Measurements from ENCODE around the gene PPM1L.

PPM1L gene

DNA sequence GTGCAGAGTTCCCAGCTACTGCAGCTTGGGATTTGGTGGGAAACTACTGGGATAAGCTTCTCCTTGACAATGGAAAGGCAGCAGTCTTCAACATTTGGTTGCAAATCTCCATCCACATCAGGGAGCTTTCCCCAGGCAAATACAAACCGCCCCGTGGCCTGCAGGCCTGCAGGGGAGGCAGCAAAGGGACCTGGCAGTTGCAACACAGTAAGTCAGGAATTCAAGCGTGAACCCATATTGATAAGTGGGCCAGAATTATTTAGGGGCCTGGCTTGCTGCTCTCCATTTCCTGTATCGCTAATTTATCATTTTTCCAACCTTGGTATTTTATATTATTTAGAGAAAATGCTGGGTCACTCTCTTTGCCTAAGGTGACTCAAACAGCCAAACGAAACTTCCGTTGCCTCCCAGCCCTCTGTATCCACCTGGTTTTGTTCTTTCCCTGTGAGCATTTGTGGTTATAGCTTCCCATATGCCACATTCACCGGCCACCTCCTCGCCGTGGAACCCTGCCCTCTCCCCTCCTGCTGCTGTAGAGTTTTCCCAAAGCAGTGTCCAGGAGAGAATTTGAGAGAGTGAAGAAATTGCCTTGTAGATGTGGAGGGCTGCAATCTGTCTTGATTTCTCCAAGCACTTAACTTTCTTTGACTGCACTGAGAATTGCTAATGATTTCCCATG is 314.4 kb downstream of the PPM1L start:
- H3K36me3 ChIP-seq (ENCODE audit: control insufficient read depth, insufficient read depth, low read length) = no peaks in the 10 kb centered on the region
- peaks cover 3% of the 10 kb centered on the region; the same call in 1 of the 2 replicates for H3K4me1 ChIP-seq (ENCODE audit: control insufficient read depth, insufficient read depth, low read length)
- no peaks in the 10 kb centered on the region for H3K9me3 ChIP-seq (ENCODE audit: control insufficient read depth, insufficient read depth, low read depth, low read length)
- H3K9ac ChIP-seq (ENCODE audit: low read length) = no peak overlapping the region
- H3K27me3 ChIP-seq (ENCODE audit: control insufficient read depth, insufficient read depth, low read length) = no peaks in the 10 kb centered on the region
- no peak overlapping the region for H3K27ac ChIP-seq (ENCODE audit: low read depth, low read length)
- H3K4me3 ChIP-seq (ENCODE audit: low read depth, low read length) = no peak overlapping the region

DNA sequence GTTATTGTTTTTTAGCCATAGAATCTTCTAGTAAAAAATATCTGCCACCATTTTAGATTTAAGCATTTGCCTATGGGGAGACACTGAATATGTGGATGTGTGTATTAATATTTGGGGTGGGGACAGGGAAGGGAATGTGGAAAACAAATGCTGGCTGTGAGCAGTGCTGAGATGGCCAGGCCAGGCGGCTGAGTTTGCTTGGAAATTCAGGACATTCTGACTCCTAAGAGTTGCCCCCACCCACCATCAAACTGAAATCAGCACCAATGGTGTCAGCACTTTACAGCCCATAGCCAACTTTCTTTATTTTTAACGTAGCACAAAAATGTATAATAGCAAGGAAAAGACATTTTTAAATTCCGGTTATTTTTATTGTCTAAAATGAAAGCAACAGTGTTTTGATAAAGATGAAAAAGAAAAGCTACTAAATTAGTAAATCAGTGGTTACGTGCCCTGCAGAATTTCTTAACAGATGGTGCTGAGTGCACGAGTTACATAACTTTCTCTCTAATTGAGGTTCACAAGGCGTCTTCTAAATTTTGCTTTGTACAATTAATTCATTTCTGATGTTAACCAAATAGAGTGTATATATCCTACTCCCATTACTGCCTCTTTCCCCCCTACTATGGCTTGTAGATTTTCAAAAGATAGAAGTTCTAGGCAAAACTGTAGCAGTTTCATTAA is 315.1 kb downstream of the PPM1L start:
- Histone ChIP-seq H3K9ac (ENCODE audit: low read length) (no peak overlapping the region), H3K4me1 (ENCODE audit: control insufficient read depth, insufficient read depth, low read length) (peaks cover 3% of the 10 kb centered on the region; the same call in 1 of the 2 replicates), H3K27ac (ENCODE audit: low read depth, low read length) (no peak overlapping the region), H3K9me3 (ENCODE audit: control insufficient read depth, insufficient read depth, low read depth, low read length) (no peaks in the 10 kb centered on the region), H3K36me3 (ENCODE audit: control insufficient read depth, insufficient read depth, low read length) (no peaks in the 10 kb centered on the region), H3K4me3 (ENCODE audit: low read depth, low read length) (no peak overlapping the region), H3K27me3 (ENCODE audit: control insufficient read depth, insufficient read depth, low read length) (no peaks in the 10 kb centered on the region)

DNA sequence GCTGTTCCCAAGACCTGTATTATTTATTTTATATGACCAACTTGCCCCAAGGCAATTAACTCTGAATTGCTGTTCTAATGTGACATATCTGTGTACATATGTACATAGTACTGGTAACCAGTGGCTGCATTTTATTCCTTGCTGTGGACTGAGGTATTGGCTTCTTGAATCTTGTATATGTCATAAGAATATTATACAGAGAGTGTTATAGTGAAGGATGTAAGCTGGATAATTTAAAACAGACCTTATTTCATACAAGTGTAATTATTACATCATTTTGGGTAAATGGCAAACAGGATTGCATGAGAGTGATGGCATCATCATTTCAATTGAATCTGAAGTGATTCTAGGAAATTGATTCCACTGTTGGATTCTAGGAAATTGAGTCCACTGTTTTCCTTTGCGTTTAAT is 316.2 kb downstream of the PPM1L start:
- H3K9me3 ChIP-seq (ENCODE audit: control insufficient read depth, insufficient read depth, low read depth, low read length) = no peaks in the 10 kb centered on the region
- no peak overlapping the region for H3K9ac ChIP-seq (ENCODE audit: low read length)
- H3K27ac ChIP-seq (ENCODE audit: low read depth, low read length) = no peak overlapping the region
- H3K36me3 ChIP-seq (ENCODE audit: control insufficient read depth, insufficient read depth, low read length) = no peaks in the 10 kb centered on the region
- peaks cover 3% of the 10 kb centered on the region; the same call in 1 of the 2 replicates for H3K4me1 ChIP-seq (ENCODE audit: control insufficient read depth, insufficient read depth, low read length)
- H3K27me3 ChIP-seq (ENCODE audit: control insufficient read depth, insufficient read depth, low read length) = no peaks in the 10 kb centered on the region
- H3K4me3 ChIP-seq (ENCODE audit: low read depth, low read length) = no peak overlapping the region

DNA sequence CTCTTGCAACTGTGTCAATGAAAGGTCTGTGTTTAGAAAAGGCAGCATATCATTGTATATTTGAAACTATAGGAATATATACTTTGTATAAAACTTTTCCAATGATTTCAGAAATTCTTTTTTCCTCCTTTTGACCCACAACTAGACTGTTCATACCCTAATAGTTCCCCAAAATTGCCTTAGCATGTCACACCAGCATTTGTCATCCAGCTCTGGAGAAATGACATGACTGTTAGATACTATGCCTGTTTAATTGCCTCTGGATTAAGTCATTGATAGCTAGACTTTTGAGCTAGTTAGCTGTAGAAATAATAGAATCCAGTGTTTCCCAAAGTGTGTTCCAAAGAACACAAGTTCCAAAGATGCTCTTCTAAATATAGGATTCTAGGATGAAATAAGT is 316.7 kb downstream of the PPM1L start:
- Histone ChIP-seq H3K4me1 (ENCODE audit: control insufficient read depth, insufficient read depth, low read length) (peaks cover 3% of the 10 kb centered on the region; the same call in 1 of the 2 replicates), H3K9me3 (ENCODE audit: control insufficient read depth, insufficient read depth, low read depth, low read length) (no peaks in the 10 kb centered on the region), H3K9ac (ENCODE audit: low read length) (no peak overlapping the region), H3K27ac (ENCODE audit: low read depth, low read length) (no peak overlapping the region), H3K27me3 (ENCODE audit: control insufficient read depth, insufficient read depth, low read length) (no peaks in the 10 kb centered on the region), H3K4me3 (ENCODE audit: low read depth, low read length) (no peak overlapping the region), H3K36me3 (ENCODE audit: control insufficient read depth, insufficient read depth, low read length) (no peaks in the 10 kb centered on the region)

DNA sequence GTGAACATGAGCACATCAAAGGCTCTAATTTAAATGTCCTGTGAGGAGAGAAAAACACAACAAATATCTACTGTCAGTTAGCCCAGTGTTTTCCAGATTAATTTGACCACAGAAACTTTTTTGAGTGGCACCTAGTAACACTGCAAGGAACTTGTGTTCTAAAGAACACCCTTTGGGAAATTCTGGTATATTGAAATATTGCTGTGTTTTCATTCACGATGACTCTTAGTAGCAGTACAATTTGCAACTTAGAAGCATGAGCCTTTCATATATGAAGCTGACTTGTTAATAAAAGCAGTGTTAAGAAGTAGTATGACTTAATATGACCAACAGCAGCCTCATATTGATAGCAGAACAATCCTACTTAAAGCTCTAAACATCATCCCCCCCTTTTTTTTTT is 317.1 kb downstream of the PPM1L start:
- Histone ChIP-seq H3K9me3 (ENCODE audit: control insufficient read depth, insufficient read depth, low read depth, low read length) (no peaks in the 10 kb centered on the region), H3K36me3 (ENCODE audit: control insufficient read depth, insufficient read depth, low read length) (no peaks in the 10 kb centered on the region), H3K4me1 (ENCODE audit: control insufficient read depth, insufficient read depth, low read length) (peaks cover 3% of the 10 kb centered on the region; the same call in 1 of the 2 replicates), H3K4me3 (ENCODE audit: low read depth, low read length) (no peak overlapping the region), H3K27ac (ENCODE audit: low read depth, low read length) (no peak overlapping the region), H3K27me3 (ENCODE audit: control insufficient read depth, insufficient read depth, low read length) (no peaks in the 10 kb centered on the region), H3K9ac (ENCODE audit: low read length) (no peak overlapping the region)

DNA sequence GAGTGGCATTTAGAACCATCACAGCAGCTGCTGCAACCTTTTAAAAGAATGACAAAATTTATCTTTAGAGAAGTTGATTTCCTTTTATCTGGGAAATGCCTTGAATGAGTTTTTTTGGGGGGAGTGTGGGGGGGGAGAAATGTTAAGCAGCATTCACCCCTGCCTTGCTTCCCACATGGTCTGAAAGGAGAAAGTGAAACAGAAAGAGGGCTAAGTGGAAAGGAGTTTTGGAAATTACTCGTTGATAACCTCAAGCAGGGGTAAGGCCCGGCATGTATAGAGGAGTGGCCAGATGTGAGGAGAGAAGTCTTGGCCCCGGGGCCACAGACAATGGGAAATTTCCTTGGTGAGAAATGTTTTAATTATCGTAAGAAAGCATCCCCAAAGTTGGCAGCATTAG is 325.6 kb downstream of the PPM1L start:
- Histone ChIP-seq H3K36me3 (ENCODE audit: control insufficient read depth, insufficient read depth, low read length) (no peaks in the 10 kb centered on the region), H3K27me3 (ENCODE audit: control insufficient read depth, insufficient read depth, low read length) (no peaks in the 10 kb centered on the region), H3K4me1 (ENCODE audit: control insufficient read depth, insufficient read depth, low read length) (no peaks in the 10 kb centered on the region), H3K27ac (ENCODE audit: low read depth, low read length) (no peak overlapping the region), H3K9me3 (ENCODE audit: control insufficient read depth, insufficient read depth, low read depth, low read length) (no peaks in the 10 kb centered on the region), H3K4me3 (ENCODE audit: low read depth, low read length) (no peak overlapping the region), H3K9ac (ENCODE audit: low read length) (no peak overlapping the region)

DNA sequence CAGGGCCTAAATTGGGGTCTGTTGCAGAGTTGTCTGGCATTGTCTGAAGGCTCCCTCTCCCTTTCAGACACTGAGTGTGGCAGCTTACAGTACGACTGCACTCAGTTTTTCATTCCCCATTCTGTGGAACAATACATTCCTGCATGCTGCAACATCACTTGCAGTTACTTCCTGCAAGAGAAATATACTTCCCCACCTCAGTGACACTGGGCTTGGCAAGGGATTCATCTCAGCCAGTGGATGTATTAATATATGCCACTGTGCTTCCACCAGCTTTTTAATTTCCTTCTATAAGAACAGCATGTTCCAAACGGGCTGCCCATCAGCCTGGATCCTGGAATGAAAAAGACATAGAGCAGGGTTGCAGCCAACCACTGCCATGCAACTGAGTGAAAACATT is 326.0 kb downstream of the PPM1L start:
- H3K36me3 ChIP-seq (ENCODE audit: control insufficient read depth, insufficient read depth, low read length) = no peaks in the 10 kb centered on the region
- no peak overlapping the region for H3K27ac ChIP-seq (ENCODE audit: low read depth, low read length)
- H3K4me1 ChIP-seq (ENCODE audit: control insufficient read depth, insufficient read depth, low read length) = no peaks in the 10 kb centered on the region
- H3K9me3 ChIP-seq (ENCODE audit: control insufficient read depth, insufficient read depth, low read depth, low read length) = no peaks in the 10 kb centered on the region
- no peak overlapping the region for H3K9ac ChIP-seq (ENCODE audit: low read length)
- no peaks in the 10 kb centered on the region for H3K27me3 ChIP-seq (ENCODE audit: control insufficient read depth, insufficient read depth, low read length)
- no peak overlapping the region for H3K4me3 ChIP-seq (ENCODE audit: low read depth, low read length)

DNA sequence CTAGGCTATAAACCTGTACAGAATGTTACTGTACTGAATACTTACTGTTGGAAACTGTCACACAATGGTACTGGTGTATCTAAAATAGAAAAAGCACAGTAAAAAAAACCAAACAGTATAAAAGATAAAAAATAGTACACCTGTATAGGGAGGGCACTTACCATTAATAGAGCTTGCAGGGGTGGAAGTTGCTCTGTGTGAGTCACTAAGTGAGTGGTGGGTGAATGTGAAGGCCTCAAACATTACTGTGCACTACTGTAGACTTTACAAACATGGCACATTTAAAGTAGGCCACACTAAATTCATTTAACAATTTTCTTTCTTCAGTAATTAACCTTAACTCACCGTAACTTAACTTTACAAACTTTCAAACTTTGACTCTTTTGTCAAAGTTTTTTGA is 327.1 kb downstream of the PPM1L start:
- H3K9ac ChIP-seq (ENCODE audit: low read length) = no peak overlapping the region

DNA sequence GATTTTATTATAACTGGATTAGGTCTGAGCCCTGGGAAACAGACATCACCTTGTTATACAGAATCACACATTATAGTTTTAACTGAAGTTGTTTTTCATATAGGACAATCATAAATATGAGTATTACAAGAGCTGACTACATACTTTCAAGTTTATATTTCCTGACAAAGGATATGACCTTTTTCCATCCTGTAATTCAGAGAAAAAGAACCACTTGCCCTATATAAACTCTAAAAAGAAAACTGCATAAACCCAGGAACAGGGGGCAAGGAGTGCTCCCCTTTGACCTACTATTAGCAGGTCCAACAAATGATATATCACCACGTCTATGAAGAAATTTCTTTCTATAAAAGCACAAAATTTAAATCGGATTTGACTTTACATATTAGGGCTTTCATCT is 328.2 kb downstream of the PPM1L start:
- Histone ChIP-seq H3K9me3 (ENCODE audit: control insufficient read depth, insufficient read depth, low read depth, low read length) (no peaks in the 10 kb centered on the region), H3K9ac (ENCODE audit: low read length) (no peak overlapping the region), H3K4me3 (ENCODE audit: low read depth, low read length) (no peak overlapping the region), H3K36me3 (ENCODE audit: control insufficient read depth, insufficient read depth, low read length) (no peaks in the 10 kb centered on the region), H3K27me3 (ENCODE audit: control insufficient read depth, insufficient read depth, low read length) (no peaks in the 10 kb centered on the region), H3K27ac (ENCODE audit: low read depth, low read length) (no peak overlapping the region), H3K4me1 (ENCODE audit: control insufficient read depth, insufficient read depth, low read length) (no peaks in the 10 kb centered on the region)

More for the DNA sequence above, 327.1 kb downstream of the PPM1L start:
- Histone ChIP-seq H3K27me3 (ENCODE audit: control insufficient read depth, insufficient read depth, low read length) (no peaks in the 10 kb centered on the region), H3K27ac (ENCODE audit: low read depth, low read length) (no peak overlapping the region), H3K4me1 (ENCODE audit: control insufficient read depth, insufficient read depth, low read length) (no peaks in the 10 kb centered on the region), H3K9me3 (ENCODE audit: control insufficient read depth, insufficient read depth, low read depth, low read length) (no peaks in the 10 kb centered on the region), H3K36me3 (ENCODE audit: control insufficient read depth, insufficient read depth, low read length) (no peaks in the 10 kb centered on the region), H3K4me3 (ENCODE audit: low read depth, low read length) (no peak overlapping the region)

DNA sequence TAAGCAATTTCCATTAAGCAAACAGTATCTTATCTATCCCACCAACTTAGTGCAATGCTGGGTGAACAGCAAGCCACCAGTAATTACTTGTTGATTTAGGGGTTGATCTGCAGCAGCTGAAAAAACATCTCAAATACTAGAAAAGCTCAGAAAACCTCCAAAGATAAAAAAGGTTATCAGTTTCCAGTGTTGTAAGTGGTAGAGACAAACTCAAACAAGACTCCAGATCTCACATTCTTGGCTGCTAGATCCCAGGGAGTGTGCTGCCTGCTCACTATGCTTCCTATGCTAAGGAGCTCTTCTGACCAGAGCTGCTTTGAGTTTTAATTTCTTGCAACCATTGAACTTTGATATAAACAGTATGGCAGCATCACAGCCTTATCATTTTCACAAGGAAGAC is 337.9 kb downstream of the PPM1L start:
- no peaks in the 10 kb centered on the region for H3K36me3 ChIP-seq (ENCODE audit: control insufficient read depth, insufficient read depth, low read length)
- H3K4me3 ChIP-seq (ENCODE audit: low read depth, low read length) = no peak overlapping the region
- H3K4me1 ChIP-seq (ENCODE audit: control insufficient read depth, insufficient read depth, low read length) = no peaks in the 10 kb centered on the region
- no peak overlapping the region for H3K9ac ChIP-seq (ENCODE audit: low read length)
- no peaks in the 10 kb centered on the region for H3K27me3 ChIP-seq (ENCODE audit: control insufficient read depth, insufficient read depth, low read length)
- no peak overlapping the region for H3K27ac ChIP-seq (ENCODE audit: low read depth, low read length)
- no peaks in the 10 kb centered on the region for H3K9me3 ChIP-seq (ENCODE audit: control insufficient read depth, insufficient read depth, low read depth, low read length)

DNA sequence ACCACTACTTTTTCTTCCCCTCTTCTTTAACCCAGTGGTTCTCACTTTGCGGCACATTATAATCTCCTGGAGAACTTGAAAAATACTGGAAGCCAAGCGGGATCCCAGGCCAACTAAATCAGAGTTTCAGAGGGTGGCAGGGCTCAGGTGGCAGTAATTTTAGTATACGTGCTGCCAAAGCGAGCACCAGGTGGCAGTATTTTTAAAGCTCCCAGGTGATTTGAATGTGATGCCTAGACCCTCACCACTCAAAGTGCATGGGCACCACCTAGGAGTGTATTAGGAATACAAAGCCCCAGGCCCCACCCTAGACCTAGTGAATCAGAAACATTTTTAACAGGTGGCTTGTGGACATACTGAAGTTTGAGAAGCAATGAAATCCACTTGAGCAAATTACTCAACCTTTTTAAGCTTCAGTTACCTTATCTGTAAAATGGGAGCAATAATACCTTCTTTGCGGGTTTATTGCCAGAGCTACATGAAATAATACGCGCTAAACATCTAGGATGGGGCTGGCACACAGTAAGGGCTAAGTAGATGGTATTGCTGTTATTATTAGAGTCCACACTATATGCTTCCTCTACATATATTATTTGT is 340.8 kb downstream of the PPM1L start:
- no peaks in the 10 kb centered on the region for H3K9me3 ChIP-seq (ENCODE audit: control insufficient read depth, insufficient read depth, low read depth, low read length)
- no peak overlapping the region for H3K9ac ChIP-seq (ENCODE audit: low read length)
- no peak overlapping the region for H3K4me3 ChIP-seq (ENCODE audit: low read depth, low read length)
- no peaks in the 10 kb centered on the region for H3K4me1 ChIP-seq (ENCODE audit: control insufficient read depth, insufficient read depth, low read length)
- H3K27ac ChIP-seq (ENCODE audit: low read depth, low read length) = no peak overlapping the region
- H3K36me3 ChIP-seq (ENCODE audit: control insufficient read depth, insufficient read depth, low read length) = no peaks in the 10 kb centered on the region
- H3K27me3 ChIP-seq (ENCODE audit: control insufficient read depth, insufficient read depth, low read length) = no peaks in the 10 kb centered on the region
